Neural cell (in vitro differentiated cells): ENCODE measurements around the gene ATP2A1. TPM values are rescaled to one million over a fixed set of nuclear protein-coding genes. Genes with fewer than 3 reads are reported as not detected.

Experiments used
- H2AFZ ChIP-seq: fragments of 200-600, 300-800 bp; sonication (generic), shearing (Covaris generic); 2 replicates; pipeline ENCODE4 v1.6.0; 2014; ENCODE audit warnings: low read depth, mild to moderate bottlenecking, antibody characterized with exemption, low read length, moderate library complexity
- H3F3A ChIP-seq: fragments of 200-600 bp; shearing (Covaris generic); 2 replicates; pipeline ENCODE4 v1.6.1; 2016; ENCODE audit warnings: mild to moderate bottlenecking, moderate library complexity, mixed read lengths, antibody characterized with exemption, low read length; ENCODE audit not compliant: insufficient read depth, poor library complexity, severe bottlenecking
- H3K27ac ChIP-seq: fragments of 200-600, 300-800 bp; sonication (generic), shearing (Covaris generic); 2 replicates; pipeline ENCODE4 v1.5.1; 2014; ENCODE audit warnings: mild to moderate bottlenecking, low read length, moderate library complexity
- H3K27me3 ChIP-seq: fragments of 300-800, 200-600 bp; sonication (generic), shearing (Covaris generic); 2 replicates; pipeline ENCODE4 v1.6.0; 2014; ENCODE audit warnings: mild to moderate bottlenecking, low read depth, low read length, moderate library complexity; ENCODE audit not compliant: insufficient read depth
- H3K36me3 ChIP-seq: fragments of 300-800, 200-600 bp; sonication (generic), shearing (Covaris generic); 2 replicates; pipeline ENCODE4 v1.5.1; 2014; ENCODE audit warnings: mild to moderate bottlenecking, antibody characterized with exemption, low read length, moderate library complexity; ENCODE audit not compliant: insufficient read depth
- H3K4me2 ChIP-seq: fragments of 300-800, 200-600 bp; sonication (generic), shearing (Covaris generic); 2 replicates; pipeline ENCODE4 v1.6.0; 2014; ENCODE audit warnings: mild to moderate bottlenecking, low read length
- H3K4me3 ChIP-seq: fragments of 300-800, 200-600 bp; sonication (generic), shearing (Covaris generic); 2 replicates; pipeline ENCODE4 v1.5.1; 2014; ENCODE audit warnings: mild to moderate bottlenecking, low read length, moderate library complexity
- H3K79me2 ChIP-seq: fragments of 200-600 bp; shearing (Covaris generic); replicated peaks from 2 replicates; pipeline ENCODE4 v1.6.0; 2014; ENCODE audit warnings: mild to moderate bottlenecking, low read length, moderate library complexity; ENCODE audit not compliant: insufficient read depth
- H3K9ac ChIP-seq: fragments of 300-800, 200-600 bp; sonication (generic), shearing (Covaris generic); 2 replicates; pipeline ENCODE4 v1.6.1; 2016; ENCODE audit warnings: mild to moderate bottlenecking, low read length, mixed read lengths
- H3K9me2 ChIP-seq: fragments of 200-600 bp; shearing (Covaris generic); 2 replicates; pipeline ENCODE4 v1.6.1; 2016; ENCODE audit warnings: mild to moderate bottlenecking, low read length, mixed read lengths; ENCODE audit not compliant: insufficient read depth
- H3K9me3 ChIP-seq: fragments of 200-600, 300-800 bp; sonication (generic), shearing (Covaris generic); 2 replicates; pipeline ENCODE4 v1.6.1; 2016; ENCODE audit warnings: mild to moderate bottlenecking, mixed run types, low read length, moderate library complexity, mixed read lengths
- H4K20me1 ChIP-seq: fragments of 200-600 bp; shearing (Covaris generic); 2 replicates; pipeline ENCODE4 v1.6.1; 2016; ENCODE audit warnings: mild to moderate bottlenecking, mixed run types; ENCODE audit not compliant: insufficient read depth
- CTCF ChIP-seq: fragments of 450-650 bp; IDR thresholded peaks from 2 replicates; pipeline ENCODE4 v1.5.1; 2014; ENCODE audit warnings: antibody characterized with exemption, mild to moderate bottlenecking, moderate library complexity; ENCODE audit not compliant: poor library complexity, severe bottlenecking
- EP300 ChIP-seq: fragments of 450-650 bp; conservative IDR thresholded peaks from 2 replicates; pipeline ENCODE4 v1.6.1; 2014; ENCODE audit warnings: antibody characterized with exemption, mild to moderate bottlenecking, moderate library complexity; ENCODE audit not compliant: poor library complexity, severe bottlenecking
- EZH2 ChIP-seq: fragments of 200-600, 300-800 bp; shearing (Covaris generic), sonication (generic); IDR thresholded peaks from 2 replicates; pipeline ENCODE4 v1.6.1; 2014; ENCODE audit warnings: antibody characterized with exemption, low read length, borderline replicate concordance, mild to moderate bottlenecking; ENCODE audit not compliant: insufficient read depth, poor library complexity, severe bottlenecking
- MXI1 ChIP-seq: fragments of 450-650 bp; conservative IDR thresholded peaks from 2 replicates; pipeline ENCODE4 v1.6.1; 2014; ENCODE audit warnings: antibody characterized with exemption, mild to moderate bottlenecking; ENCODE audit not compliant: poor library complexity, severe bottlenecking
- POLR2AphosphoS5 ChIP-seq: IDR thresholded peaks from 2 replicates; pipeline ENCODE4 v1.6.1; 2012
- RAD21 ChIP-seq: fragments of 450-650 bp; conservative IDR thresholded peaks from 2 replicates; pipeline ENCODE4 v1.6.1; 2014; ENCODE audit warnings: antibody characterized with exemption, mild to moderate bottlenecking, moderate library complexity
- REST ChIP-seq: IDR thresholded peaks from 2 replicates; pipeline ENCODE4 v1.6.1; 2012; ENCODE audit warnings: borderline replicate concordance
- SMC3 ChIP-seq: fragments of 450-650 bp; conservative IDR thresholded peaks from 2 replicates; pipeline ENCODE4 v1.6.1; 2014; ENCODE audit warnings: antibody characterized with exemption, mild to moderate bottlenecking, moderate library complexity; ENCODE audit not compliant: poor library complexity
- TAF1 ChIP-seq: IDR thresholded peaks from 2 replicates; pipeline ENCODE4 v1.6.1; 2012; ENCODE audit warnings: low read depth
- polyA plus RNA-seq: library from polyadenylated mRNA; depleted of rRNA; stranded (reverse); fragments of >200 nt; gene quantifications from 2 replicates; pipeline ENCODE4 v1.2.3, GENCODE V29; 2014

The ATP2A1 gene
- polyA plus RNA-seq, 1 donor from 2014 or later, result 0.06 TPM

GRCh38 chr16:28846080-28846932 lies 32.0 kb upstream of the ATP2A1 start, which contains the start of gene TUFM:
Gene TUFM, minus strand, starts transcription at chr16:28846348. Its CDS starts 79 bp downstream, at chr16:28846269.
- peak within 1 kb of the TSS; percentile 91 for H3K9ac ChIP-seq
- H3K79me2 ChIP-seq, result peaks cover 23% of the 10 kb centered on the region
- no peaks in the 10 kb centered on the region for H4K20me1 ChIP-seq
- H3F3A ChIP-seq, result no peaks in the 10 kb centered on the region
- no peak for TF ChIP-seq EZH2
- TF ChIP-seq TAF1, result peak; percentile 50
- TF ChIP-seq SMC3, result peak; percentile 47
- peak; percentile 45 for TF ChIP-seq RAD21
- peak; percentile 73 for TF ChIP-seq EP300
- TF ChIP-seq CTCF, result peak; percentile 98
- peak; percentile 39 for TF ChIP-seq POLR2AphosphoS5
- peak; percentile 96 for TF ChIP-seq MXI1
- peak; percentile 3 for TF ChIP-seq REST
- no peaks in the 10 kb centered on the region for H3K9me2 ChIP-seq
- H3K27me3 ChIP-seq, result no peaks in the 10 kb centered on the region
- peak within 1 kb of the TSS; percentile 100 for H3K4me3 ChIP-seq
- peak within 1 kb of the TSS; percentile 79 for H3K27ac ChIP-seq
- H3K36me3 ChIP-seq, result no peaks in the 10 kb centered on the region
- H2AFZ ChIP-seq, result peak within 1 kb of the TSS; percentile 89
- H3K4me2 ChIP-seq, result peak within 1 kb of the TSS; percentile 97
- H3K9me3 ChIP-seq, result no peaks in the 10 kb centered on the region

- H3K4me3 ChIP-seq, result peak overlapping the region; percentile 100
- H3K9ac ChIP-seq, result peak overlapping the region; percentile 81
- peak overlapping the region; percentile 88 for H3K4me2 ChIP-seq
- no peaks in the 10 kb centered on the region for H3F3A ChIP-seq
- TF ChIP-seq REST (no peak), POLR2AphosphoS5 (no peak), MXI1 (no peak), EP300 (no peak), CTCF (no peak), RAD21 (no peak), EZH2 (no peak), TAF1 (no peak), SMC3 (no peak)
- H3K36me3 ChIP-seq, result no peaks in the 10 kb centered on the region
- H4K20me1 ChIP-seq, result no peaks in the 10 kb centered on the region
- peak overlapping the region; percentile 79 for H3K27ac ChIP-seq
- no peaks in the 10 kb centered on the region for H3K27me3 ChIP-seq
- H3K9me3 ChIP-seq, result no peaks in the 10 kb centered on the region
- peak overlapping the region; percentile 83 for H2AFZ ChIP-seq
- H3K9me2 ChIP-seq, result no peaks in the 10 kb centered on the region
- peaks cover 23% of the 10 kb centered on the region for H3K79me2 ChIP-seq
Measured at GRCh38 chr16:28846933-28847273, 31.4 kb upstream of the ATP2A1 start.
